SU-DHL-6 (cell line): ENCODE measurements around the gene RPRML.

Experiments used
- H2AFZ ChIP-seq: fragments of 200-600 bp; sonication (generic); 2 replicates; pipeline ENCODE4 v1.6.1; 2014; ENCODE audit warnings: low read depth, mild to moderate bottlenecking, moderate library complexity, mixed read lengths, antibody characterized with exemption, low read length; ENCODE audit not compliant: severe bottlenecking
- H3F3A ChIP-seq: fragments of 200-600 bp; shearing (Covaris generic); 2 replicates; pipeline ENCODE4 v1.6.0; 2016; ENCODE audit warnings: antibody characterized with exemption, mild to moderate bottlenecking; ENCODE audit not compliant: insufficient read depth
- H3K27ac ChIP-seq: fragments of 200-600 bp; sonication (generic); 2 replicates; pipeline ENCODE4 v1.5.1; 2016; ENCODE audit warnings: low read depth, mild to moderate bottlenecking, low read length, moderate library complexity, mixed read lengths
- H3K27me3 ChIP-seq: fragments of 200-600 bp; sonication (generic), shearing (Covaris generic); 2 replicates; pipeline ENCODE4 v1.6.0; 2014; ENCODE audit warnings: mild to moderate bottlenecking, low read length
- H3K36me3 ChIP-seq: fragments of 200-600 bp; sonication (generic); 2 replicates; pipeline ENCODE4 v1.6.1; 2014; ENCODE audit warnings: mild to moderate bottlenecking, low read length, mixed read lengths
- H3K4me2 ChIP-seq: fragments of 300-600, 200-600 bp; shearing (Covaris generic), sonication (generic); 2 replicates; pipeline ENCODE4 v1.6.0; 2014; ENCODE audit warnings: low read length, low read depth, mild to moderate bottlenecking; ENCODE audit not compliant: poor library complexity, severe bottlenecking
- H3K4me3 ChIP-seq: fragments of 200-600 bp; sonication (generic); 2 replicates; pipeline ENCODE4 v1.5.1; 2014; ENCODE audit warnings: antibody characterized with exemption, low read length, mild to moderate bottlenecking, mixed read lengths; ENCODE audit not compliant: insufficient read depth, poor library complexity, severe bottlenecking
- H3K79me2 ChIP-seq: fragments of 200-600 bp; sonication (generic); 2 replicates; pipeline ENCODE4 v1.6.1; 2014; ENCODE audit warnings: mild to moderate bottlenecking, low read length, moderate library complexity; ENCODE audit not compliant: insufficient read depth
- H3K9ac ChIP-seq: fragments of 200-600 bp; sonication (generic); 2 replicates; pipeline ENCODE4 v1.7.0; 2014; ENCODE audit warnings: mild to moderate bottlenecking, low read length
- H3K9me2 ChIP-seq: fragments of 200-600 bp; sonication (generic); replicated peaks from 2 replicates; pipeline ENCODE4 v1.6.1; 2014; ENCODE audit warnings: low read length; ENCODE audit not compliant: insufficient read depth
- H3K9me3 ChIP-seq: fragments of 200-600 bp; sonication (generic); 2 replicates; pipeline ENCODE4 v1.6.1; 2014; ENCODE audit warnings: low read length, mixed read lengths; ENCODE audit not compliant: insufficient read depth
- H4K20me1 ChIP-seq: fragments of 200-600 bp; sonication (generic); 2 replicates; pipeline ENCODE4 v1.6.1; 2014; ENCODE audit warnings: low read depth, mild to moderate bottlenecking, antibody characterized with exemption, low read length, moderate library complexity, mixed read lengths
- CTCF ChIP-seq: fragments of 200-600 bp; sonication (generic); IDR thresholded peaks from one replicate; pipeline ENCODE4 v1.5.1; 2017; ENCODE audit warnings: antibody characterized with exemption, mild to moderate bottlenecking, low read length, moderate library complexity; ENCODE audit not compliant: insufficient read depth, poor library complexity, severe bottlenecking
- EZH2phosphoT487 ChIP-seq: fragments of 200-600 bp; sonication (generic), shearing (Covaris generic); conservative IDR thresholded peaks from 2 replicates; pipeline ENCODE4 v1.6.1; 2018; ENCODE audit warnings: mild to moderate bottlenecking, antibody characterized with exemption, low read length, moderate library complexity, mixed read lengths

The RPRML gene

GRCh38 chr17:46983782-46984181, 4.7 kb upstream of the RPRML start:
- no peak overlapping the region for H2AFZ ChIP-seq

DNA sequence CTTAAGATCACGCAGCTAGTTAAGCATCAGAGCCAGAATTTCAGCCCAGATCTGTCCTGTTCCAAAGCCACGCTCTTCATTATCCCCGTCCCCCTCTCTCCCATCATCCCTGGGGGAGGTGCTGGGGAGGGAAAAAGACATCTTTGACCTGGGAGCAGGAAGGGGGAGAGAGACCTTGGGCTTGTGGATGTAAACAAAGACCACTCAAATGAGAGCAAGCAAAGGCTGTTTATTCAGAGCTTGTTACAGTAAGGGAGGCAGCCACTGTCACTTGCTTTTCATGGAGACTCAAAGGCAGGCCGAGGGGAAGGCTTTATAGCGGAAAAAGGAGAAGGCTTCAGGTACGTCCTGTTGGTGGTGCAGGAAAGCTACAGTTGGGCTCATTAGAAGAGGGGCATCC, 3.5 kb upstream of the RPRML start:
- Histone ChIP-seq H3K36me3 (no peaks in the 10 kb centered on the region), H2AFZ (no peak overlapping the region), H3K9me2 (no peaks in the 10 kb centered on the region), H3K27ac (no peak overlapping the region), H3K9me3 (no peaks in the 10 kb centered on the region), H3K9ac (no peak overlapping the region), H3K79me2 (no peaks in the 10 kb centered on the region), H3F3A (no peaks in the 10 kb centered on the region), H3K4me2 (no peak overlapping the region), H3K4me3 (no peak overlapping the region), H4K20me1 (no peaks in the 10 kb centered on the region), H3K27me3 (no peaks in the 10 kb centered on the region)
- TF ChIP-seq CTCF: no peak
- TF ChIP-seq EZH2phosphoT487: no peak

More at GRCh38 chr17:46983782-46984181, 4.7 kb upstream of the RPRML start:
- no peaks in the 10 kb centered on the region for H3F3A ChIP-seq
- no peaks in the 10 kb centered on the region for H3K27me3 ChIP-seq
- no peak overlapping the region for H3K9ac ChIP-seq
- H4K20me1 ChIP-seq: no peaks in the 10 kb centered on the region
- H3K9me2 ChIP-seq: no peaks in the 10 kb centered on the region
- no peaks in the 10 kb centered on the region for H3K36me3 ChIP-seq
- TF ChIP-seq CTCF (no peak), EZH2phosphoT487 (no peak)
- no peak overlapping the region for H3K4me2 ChIP-seq
- no peaks in the 10 kb centered on the region for H3K79me2 ChIP-seq
- no peaks in the 10 kb centered on the region for H3K9me3 ChIP-seq
- no peak overlapping the region for H3K27ac ChIP-seq
- no peak overlapping the region for H3K4me3 ChIP-seq

DNA sequence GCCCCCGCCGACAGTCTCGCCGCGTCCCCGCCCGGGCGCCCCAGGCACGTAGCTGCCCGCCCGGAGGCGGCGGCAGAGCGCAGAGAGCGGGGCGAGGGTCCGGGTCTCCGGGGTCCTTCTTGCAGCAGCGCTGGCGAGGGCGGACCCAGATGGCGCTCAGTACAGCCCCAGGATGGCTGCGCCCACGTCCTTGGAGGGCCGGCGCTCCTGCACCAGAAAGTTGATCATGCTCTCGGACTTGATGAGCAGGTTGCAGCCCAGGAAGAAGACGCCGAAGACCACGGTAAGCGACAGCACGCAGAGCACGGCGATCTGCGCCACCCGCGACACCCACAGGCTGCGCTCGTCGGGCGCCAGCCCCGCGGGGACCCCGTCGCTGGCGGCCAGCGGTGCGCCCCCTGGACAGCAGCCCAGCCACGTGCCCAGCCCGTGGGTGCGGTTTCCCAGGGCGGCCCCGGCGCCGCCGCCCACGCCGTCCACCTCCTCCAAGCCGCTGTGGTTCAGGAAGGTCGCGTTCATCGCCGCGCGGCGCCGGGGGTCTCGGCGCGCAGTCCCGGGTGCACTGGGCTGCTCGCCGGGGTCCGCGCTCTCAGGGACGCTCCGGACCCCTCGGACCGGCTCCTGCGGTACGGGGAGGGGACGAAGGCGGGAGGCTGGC, 435 bp downstream of the RPRML start:
- no peaks in the 10 kb centered on the region for H3K9me3 ChIP-seq
- no peaks in the 10 kb centered on the region for H3K79me2 ChIP-seq
- no peaks in the 10 kb centered on the region for H3K36me3 ChIP-seq
- no peak overlapping the region for H3K27ac ChIP-seq
- no peaks in the 10 kb centered on the region for H3F3A ChIP-seq
- no peaks in the 10 kb centered on the region for H4K20me1 ChIP-seq
- TF ChIP-seq CTCF: no peak
- TF ChIP-seq EZH2phosphoT487: no peak
- no peaks in the 10 kb centered on the region for H3K27me3 ChIP-seq
- H3K9me2 ChIP-seq: no peaks in the 10 kb centered on the region
- H3K4me2 ChIP-seq: no peak overlapping the region
- no peak overlapping the region for H2AFZ ChIP-seq
- H3K4me3 ChIP-seq: no peak overlapping the region
- no peak overlapping the region for H3K9ac ChIP-seq
